Sigmoid colon (tissue), 7 donors: ENCODE data around the gene SCEL. TPM values are rescaled to one million over a fixed set of nuclear protein-coding genes. Genes with fewer than 3 reads are reported as not detected.

Experiments used
- DNase-seq: peaks from one replicate; pipeline ENCODE4 v3.0.0-alpha.2; 2019
- H3K27ac ChIP-seq, 4 donors: fragments of 200-600 bp; sonication (generic); one replicate each; pipeline ENCODE4 v1.5.1; 2016 to 2019; ENCODE audit warnings: mild to moderate bottlenecking in 1 of 4
- H3K27me3 ChIP-seq, 3 donors: fragments of 200-600 bp; sonication (generic); one replicate each; pipeline ENCODE4 v1.5.1; 2019; ENCODE audit warnings: mild to moderate bottlenecking in 1 of 3
- H3K36me3 ChIP-seq, 4 donors: fragments of 200-600 bp; sonication (generic); one replicate each; pipeline ENCODE4 v1.5.1; 2016 to 2019
- H3K4me1 ChIP-seq, 4 donors: fragments of 200-600 bp; sonication (generic); one replicate each; pipeline ENCODE4 v1.5.1; 2017 to 2019
- H3K4me3 ChIP-seq, 4 donors: fragments of 200-600 bp; sonication (generic); one replicate each; pipeline ENCODE4 v1.5.1; 2017 to 2019; ENCODE audit warnings: mild to moderate bottlenecking in 2 of 4, moderate library complexity in 1 of 4
- H3K9me3 ChIP-seq, 4 donors: fragments of 200-600 bp in 3 of 4; sonication (generic) in 3 of 4; one replicate each; pipeline versions ENCODE4 v1.5.1 to v1.6.1; 2013 to 2019
- EP300 ChIP-seq, 4 donors: sonication (generic); formaldehyde crosslinking; IDR thresholded peaks; one replicate each; pipeline ENCODE4 v1.6.1; 2017; ENCODE audit warnings: antibody characterized with exemption in 4 of 4
- POLR2A ChIP-seq, 2 donors: fragments of 450-650 bp; IDR thresholded peaks; one replicate each; pipeline ENCODE4 v1.6.1; 2016; ENCODE audit warnings: antibody characterized with exemption in 2 of 2, mild to moderate bottlenecking in 2 of 2, moderate library complexity in 2 of 2
- POLR2AphosphoS5 ChIP-seq, 4 donors: sonication (generic); formaldehyde crosslinking; IDR thresholded peaks; one replicate each; pipeline ENCODE4 v1.6.1; 2017; ENCODE audit warnings: antibody characterized with exemption in 4 of 4
- WGBS, 2 donors: extraction: QIAGEN DNeasy Blood & Tissue Kit; methylation state at CpG; one replicate each; pipeline ENCODE4 v1.1.7; 2013; 5-methylcytosine and 5-hydroxymethylcytosine counted together
- intact Hi-C: fragments of 100-400 bp; cut with DNase I; formaldehyde crosslinking; loops from one replicate; pipeline ENCODE4 v1.15.1; 2023
- polyA plus RNA-seq, 3 donors: library from polyadenylated mRNA; stranded (reverse); fragments of 200-250 nt; gene quantifications; one replicate each; pipeline ENCODE4 v1.2.3, GENCODE V29; 2013
- small RNA-seq, 3 donors: library from RNA; depleted of rRNA; stranded (forward); fragments of <200 nt; gene quantifications; one replicate each; pipeline ENCODE3, GENCODE V24; 2016
- total RNA-seq, 4 donors: library from RNA; depleted of rRNA; stranded (reverse); fragments of >200 nt; gene quantifications; one replicate each; pipeline ENCODE4 v1.1.0, GENCODE V29; 2016
- TF ChIP-seq, protein P1 (sequence below), 4 experiments: fragments of 450-650 bp in 3 of 4; fragments of 200-600 bp in 1 of 4; IDR thresholded peaks; one replicate each; pipeline ENCODE4 v1.5.1; 2016 to 2019; ENCODE audit warnings: antibody characterized with exemption in 4 of 4, mild to moderate bottlenecking in 3 of 4, moderate library complexity in 2 of 4
- donor health status: healthy with polysubstance abuse.
- donor health status: Bipolar disorder and iron deficiency.
- donor health status: healthy.

The SCEL gene
- total and polyA plus RNA-seq, 7 donors, result 0.54 to 2.4 (median 2.1) TPM; not detected in 4

DNA sequence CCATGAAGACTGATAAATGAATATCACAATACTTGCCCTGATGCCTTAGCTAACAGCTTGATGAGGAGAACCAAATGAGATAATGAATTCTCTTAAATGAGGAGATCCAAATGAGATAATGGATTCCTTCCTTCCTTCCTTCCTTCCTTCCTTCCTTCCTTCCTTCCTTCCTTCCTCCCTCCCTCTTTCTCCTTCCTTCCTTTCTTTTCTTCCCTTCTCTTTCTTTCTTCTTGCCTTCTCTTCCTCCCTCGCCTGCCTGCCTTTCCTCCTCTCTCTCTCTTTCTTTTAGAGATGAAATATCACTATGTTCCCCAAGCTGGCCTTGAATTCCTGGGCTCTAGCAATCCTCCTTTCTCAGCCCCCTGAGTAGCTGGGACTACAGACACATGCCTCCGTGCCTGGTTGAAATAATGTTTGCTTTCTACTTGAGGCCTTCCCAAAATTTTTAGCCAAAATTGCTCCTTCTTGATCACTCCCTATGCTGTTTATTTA lies 158.0 kb downstream of the SCEL start:
- Histone ChIP-seq H3K4me1 (peaks cover 0 to 13% (median 5%) of the 10 kb centered on the region in 4 donors), H3K9me3 (no peaks in the 10 kb centered on the region), H3K27me3 (no peaks in the 10 kb centered on the region), H3K36me3 (no peaks in the 10 kb centered on the region), H3K27ac (no peak overlapping the region), H3K4me3 (no peak overlapping the region)
- intact Hi-C loops, result loop anchor here (10.0 kb wide), 1 partner anchor 1049 kb away; no protein-coding TSS in a partner anchor
- TF ChIP-seq, protein P1, sequence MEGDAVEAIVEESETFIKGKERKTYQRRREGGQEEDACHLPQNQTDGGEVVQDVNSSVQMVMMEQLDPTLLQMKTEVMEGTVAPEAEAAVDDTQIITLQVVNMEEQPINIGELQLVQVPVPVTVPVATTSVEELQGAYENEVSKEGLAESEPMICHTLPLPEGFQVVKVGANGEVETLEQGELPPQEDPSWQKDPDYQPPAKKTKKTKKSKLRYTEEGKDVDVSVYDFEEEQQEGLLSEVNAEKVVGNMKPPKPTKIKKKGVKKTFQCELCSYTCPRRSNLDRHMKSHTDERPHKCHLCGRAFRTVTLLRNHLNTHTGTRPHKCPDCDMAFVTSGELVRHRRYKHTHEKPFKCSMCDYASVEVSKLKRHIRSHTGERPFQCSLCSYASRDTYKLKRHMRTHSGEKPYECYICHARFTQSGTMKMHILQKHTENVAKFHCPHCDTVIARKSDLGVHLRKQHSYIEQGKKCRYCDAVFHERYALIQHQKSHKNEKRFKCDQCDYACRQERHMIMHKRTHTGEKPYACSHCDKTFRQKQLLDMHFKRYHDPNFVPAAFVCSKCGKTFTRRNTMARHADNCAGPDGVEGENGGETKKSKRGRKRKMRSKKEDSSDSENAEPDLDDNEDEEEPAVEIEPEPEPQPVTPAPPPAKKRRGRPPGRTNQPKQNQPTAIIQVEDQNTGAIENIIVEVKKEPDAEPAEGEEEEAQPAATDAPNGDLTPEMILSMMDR (IDR thresholded peaks at IDR 0.05), result no peak
- TF ChIP-seq POLR2AphosphoS5 (IDR thresholded peaks at IDR 0.05), result no peak
- TF ChIP-seq POLR2A (IDR thresholded peaks at IDR 0.05), result no peak
- no peak for TF ChIP-seq EP300 (IDR thresholded peaks at IDR 0.05)
- DNase-seq, result no peak
- 80 to 81% methylated on average over 2 of the region's 2 CpGs for WGBS, 2 donors

Small RNAs within 50 kb of the gene (small RNA-seq; reads per million reads assigned to genes)
- 0 reads per million in 3 donors for gene RNY3P7
- gene SPTLC1P5, result 0 reads per million in 3 donors

Other genes with a start within 250 kb of the SCEL start
- 100 to 1,000 TPM in 2 of 4 donors, 10 to 100 TPM in 2; 93.5 to 130 (median 100) TPM for gene MYCBP2, start 208.6 kb upstream of the SCEL start, total RNA-seq
- 10 to 100 TPM in 1 of 3 donors, 1 to 10 TPM in 2; 3.7 to 36.7 (median 7.2) TPM for gene MYCBP2, start 208.6 kb upstream of the SCEL start, polyA plus RNA-seq
- gene SLAIN1, start 162.0 kb downstream of the SCEL start, total RNA-seq, result 10 to 100 TPM in 3 of 4 donors, 1 to 10 TPM in 1; 6.5 to 19.3 (median 13.0) TPM
- gene SLAIN1, start 162.0 kb downstream of the SCEL start, polyA plus RNA-seq, result 1 to 10 TPM in 2 of 3 donors, under 1 TPM in 1; 0.69 to 4.9 (median 2.4) TPM